Inferior parietal cortex (tissue), 1 donor: Measurements from ENCODE around the gene SPRY2.
"Not testable (repeated sequence)": the region's sequence is repeated elsewhere in the genome, so short reads cannot be mapped to it uniquely, and the experiment has no call there.

ENCODE experiments used
- DNase-seq: peaks from one replicate; pipeline ENCODE4 v3.0.0-alpha.2; 2016; ENCODE audit errors: extremely low spot score

SPRY2 gene, protein sequence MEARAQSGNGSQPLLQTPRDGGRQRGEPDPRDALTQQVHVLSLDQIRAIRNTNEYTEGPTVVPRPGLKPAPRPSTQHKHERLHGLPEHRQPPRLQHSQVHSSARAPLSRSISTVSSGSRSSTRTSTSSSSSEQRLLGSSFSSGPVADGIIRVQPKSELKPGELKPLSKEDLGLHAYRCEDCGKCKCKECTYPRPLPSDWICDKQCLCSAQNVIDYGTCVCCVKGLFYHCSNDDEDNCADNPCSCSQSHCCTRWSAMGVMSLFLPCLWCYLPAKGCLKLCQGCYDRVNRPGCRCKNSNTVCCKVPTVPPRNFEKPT

DNA sequence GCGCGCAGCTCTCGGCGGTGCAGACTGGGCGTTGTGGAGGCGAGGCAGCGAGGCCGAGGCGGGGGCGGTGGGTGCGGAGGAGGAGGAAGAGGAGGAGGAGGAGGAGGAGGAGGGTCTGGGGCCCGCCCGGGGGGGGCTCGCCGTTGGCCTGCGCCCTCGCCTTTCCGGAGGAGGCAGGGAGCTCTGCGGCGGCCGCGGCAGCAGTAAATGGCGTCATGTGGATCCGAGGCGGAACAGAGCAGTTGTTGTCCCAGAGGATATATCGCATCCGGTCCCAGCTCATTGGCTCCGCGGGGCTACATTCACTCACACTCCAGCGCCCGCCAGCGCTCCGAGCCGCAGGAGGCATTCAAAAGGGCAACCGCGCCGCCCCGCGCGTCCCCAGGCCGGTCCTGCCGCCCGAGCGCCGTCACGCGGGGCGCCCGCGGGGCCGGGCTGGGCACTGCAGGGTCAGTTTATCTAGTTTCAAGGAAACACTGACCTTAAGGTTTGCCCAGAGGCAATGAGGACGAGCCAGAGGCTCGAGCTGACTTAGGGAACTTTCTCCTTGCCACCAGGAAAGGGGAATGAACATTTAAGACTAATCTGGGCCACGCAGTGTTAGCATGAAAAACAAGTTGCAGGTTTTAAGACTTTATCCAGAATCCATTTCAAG lies at the start of gene SPRY2:
Gene SPRY2 (minus strand): TSS at position 26 of the 655 bp plus-strand sequence. CDS start 3,421 bp downstream, outside the sequence.
- peak; percentile 90 for DNase-seq

DNA sequence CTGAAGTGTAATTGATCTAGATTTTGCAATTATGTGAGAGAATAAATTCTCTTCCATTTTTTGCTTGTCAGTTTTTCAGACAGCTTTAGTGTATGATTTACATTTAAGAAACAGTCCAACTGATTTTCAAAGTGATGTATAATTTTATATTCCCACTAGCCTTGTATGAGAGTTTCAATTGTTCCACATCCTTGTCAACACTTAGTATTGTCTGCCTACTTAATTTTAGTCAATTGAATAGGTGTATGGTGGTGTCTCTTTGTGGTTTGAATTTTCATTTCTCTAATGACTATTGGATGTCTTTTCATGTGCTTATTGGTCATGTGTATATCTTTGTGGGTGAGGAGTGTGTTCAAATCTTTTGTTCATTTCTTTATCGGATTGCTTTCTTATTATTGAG lies 49.4 kb upstream of the SPRY2 start:
- no peak for DNase-seq

DNA sequence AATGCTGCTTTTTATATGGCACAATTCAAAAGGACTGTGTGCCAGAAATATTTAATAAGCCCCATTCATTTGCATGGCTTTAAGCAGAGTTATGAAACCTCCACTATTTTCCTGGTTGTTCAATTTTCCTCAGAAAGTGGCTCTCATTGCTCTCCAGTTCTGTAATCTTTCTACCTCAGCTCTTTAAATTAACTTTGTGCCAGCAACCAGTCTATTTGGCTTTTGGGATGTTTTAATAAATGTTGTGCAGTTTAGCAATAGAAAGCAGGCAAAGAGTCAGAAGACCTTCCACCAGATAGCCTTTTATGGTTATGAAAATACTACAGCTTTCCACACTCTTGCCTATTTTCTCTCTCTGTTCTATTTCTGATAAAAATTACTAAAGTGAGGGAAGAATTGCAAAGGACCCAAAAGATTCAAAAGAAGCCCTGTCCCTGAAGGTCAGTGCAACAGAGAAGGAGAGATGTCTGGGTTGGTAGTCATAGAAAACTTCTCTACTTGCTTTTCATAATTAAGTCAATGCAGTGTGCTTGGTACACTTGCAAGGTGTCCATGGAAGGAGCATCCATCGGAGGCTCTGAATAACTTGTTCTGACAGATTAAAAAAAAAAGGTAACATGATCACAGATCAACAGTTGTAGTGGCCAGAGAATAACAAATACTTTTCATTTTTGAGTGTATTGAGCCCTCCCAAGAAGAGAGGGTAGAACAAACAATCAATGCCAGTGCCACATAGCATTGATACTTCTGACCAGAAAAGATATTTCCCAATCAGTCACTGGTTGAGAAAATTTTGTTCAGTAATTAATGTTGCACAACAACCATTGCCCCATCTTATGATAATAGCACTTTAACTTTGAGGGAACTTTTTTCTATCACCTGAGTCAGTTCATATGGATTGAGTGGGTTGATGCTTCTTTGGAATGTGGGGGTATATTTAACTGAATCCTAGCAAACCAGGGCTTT lies 48.4 kb upstream of the SPRY2 start:
- no peak for DNase-seq

DNA sequence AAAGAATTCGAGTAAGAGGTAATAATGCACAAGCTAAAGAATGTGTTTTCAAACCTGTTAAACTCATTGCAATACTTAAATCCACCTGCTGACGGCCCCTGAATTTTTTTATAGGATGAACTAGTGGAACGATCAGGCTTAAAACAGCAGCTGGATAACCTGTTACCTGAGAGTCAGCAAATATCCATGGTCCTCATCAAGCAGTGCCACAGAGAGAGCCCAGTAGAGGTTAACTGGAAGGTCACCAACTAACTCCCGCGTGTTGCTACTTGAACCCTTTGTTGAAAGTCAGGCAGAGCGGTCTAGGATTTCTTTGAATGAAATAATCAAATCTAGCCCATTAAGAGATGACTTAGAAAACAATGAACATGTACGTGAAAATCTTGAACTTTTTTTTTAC lies 47.6 kb upstream of the SPRY2 start:
- DNase-seq, result no peak

DNA sequence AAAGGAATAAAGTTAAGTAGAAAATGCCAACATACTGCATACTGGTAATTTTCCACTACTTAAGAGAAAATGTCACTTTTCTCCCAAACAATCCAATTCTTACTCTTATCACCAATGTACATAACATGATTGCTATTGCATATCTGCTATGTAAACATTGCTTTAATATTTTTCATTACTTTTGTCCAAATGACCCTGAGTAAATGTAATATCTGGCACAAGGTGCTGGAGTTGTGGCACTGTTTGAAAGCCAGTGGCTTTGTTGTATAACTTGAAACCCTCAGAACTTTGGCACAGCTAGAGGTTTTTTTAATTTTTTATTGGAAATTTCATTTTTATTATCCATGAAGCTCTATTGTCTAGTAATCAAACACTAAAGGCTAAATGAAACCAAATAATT lies 45.7 kb upstream of the SPRY2 start:
- no peak for DNase-seq

DNA sequence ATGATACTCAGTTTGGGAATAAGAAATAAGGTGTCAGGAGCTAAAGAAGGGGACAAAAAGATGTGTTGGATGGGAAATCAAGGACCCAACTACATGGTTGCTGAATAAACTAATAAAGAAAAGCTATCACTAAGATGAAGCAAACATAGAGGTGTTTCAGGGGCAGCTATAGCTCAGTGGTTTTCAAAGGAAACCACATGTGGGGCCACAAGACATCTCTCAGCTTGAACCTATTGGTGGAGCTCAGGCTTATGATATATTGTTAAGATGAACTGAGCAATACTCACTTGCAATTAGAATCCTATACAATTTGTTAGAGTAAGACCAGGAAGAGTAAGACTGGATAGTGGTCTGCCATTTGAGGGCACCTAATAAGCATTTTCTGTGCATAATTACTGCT lies 45.1 kb upstream of the SPRY2 start:
- DNase-seq, result no peak

DNA sequence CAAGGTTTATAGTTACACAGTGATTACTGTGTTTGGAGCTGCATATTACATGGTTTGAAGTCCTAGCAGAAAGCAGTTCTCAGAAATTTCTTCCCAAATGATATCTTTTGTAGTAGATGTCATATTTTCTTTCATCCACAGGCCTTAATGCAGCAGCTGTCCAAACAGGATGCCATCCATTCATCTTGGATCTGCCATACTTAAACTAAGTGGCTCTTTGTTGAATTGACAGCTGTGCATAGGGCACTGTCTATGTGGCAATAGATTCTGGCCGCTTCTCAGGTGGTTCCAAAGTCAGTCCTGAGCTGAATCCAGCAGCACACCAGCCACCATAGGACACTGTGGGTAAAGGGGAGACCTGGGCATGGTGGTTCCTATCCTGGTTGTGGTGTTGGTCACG lies 41.6 kb upstream of the SPRY2 start:
- DNase-seq, result no peak

DNA sequence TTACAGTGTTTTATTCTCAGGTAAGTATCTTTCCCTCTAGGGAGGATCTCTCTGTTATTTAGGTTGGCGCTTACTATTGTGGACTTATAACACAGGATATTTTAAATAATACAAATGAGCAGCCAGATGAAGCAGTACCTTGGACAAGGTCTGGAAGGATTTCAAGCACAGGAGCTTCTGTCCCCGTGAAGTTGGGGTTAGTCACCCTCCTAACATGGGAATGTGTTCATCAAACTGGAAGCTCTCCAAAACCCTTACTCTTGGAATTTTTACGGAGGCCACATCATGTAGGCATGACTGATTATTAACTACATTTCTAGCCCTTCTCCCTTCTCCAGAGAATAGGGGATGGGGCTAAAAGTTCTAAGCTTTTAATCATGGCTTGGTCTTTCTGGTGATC lies 38.3 kb upstream of the SPRY2 start:
- no peak for DNase-seq

DNA sequence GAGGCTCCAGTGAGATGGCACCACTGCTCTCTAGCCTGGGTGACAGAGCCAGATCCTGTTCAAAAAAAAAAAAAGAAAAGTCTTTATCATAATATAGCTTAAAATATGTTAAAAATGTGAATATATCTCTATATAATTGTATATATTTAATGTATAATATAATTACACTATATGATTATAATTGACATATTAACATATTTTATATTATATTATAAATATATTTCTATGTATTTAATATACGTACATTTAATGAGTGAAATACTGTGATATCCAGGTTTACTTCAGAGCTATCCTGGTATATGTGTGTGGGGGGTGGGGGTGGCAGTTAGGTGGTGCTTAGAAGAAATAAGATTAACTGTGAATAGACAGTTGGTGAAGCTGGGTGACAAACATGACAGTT lies 35.6 kb upstream of the SPRY2 start:
- DNase-seq, result no peak

DNA sequence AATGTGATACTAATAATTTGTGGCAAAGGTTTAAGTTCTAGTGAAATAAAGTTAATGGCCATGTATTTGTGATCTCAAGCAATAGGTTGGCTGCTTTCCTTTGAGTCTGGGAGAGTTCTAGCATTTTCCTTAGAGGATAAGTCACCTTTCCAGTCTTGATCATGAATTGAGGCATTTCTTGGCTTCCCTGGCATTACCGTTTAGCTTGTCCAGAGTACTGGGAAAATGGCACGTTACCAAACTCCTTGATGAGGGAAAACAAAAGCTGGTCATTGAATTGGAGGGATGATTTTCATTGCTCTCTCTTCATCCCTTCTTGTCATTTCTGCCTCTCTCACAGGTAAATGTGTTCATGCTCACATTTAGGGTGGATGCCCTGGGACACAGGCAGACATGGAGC lies 34.0 kb upstream of the SPRY2 start:
- no peak for DNase-seq

DNA sequence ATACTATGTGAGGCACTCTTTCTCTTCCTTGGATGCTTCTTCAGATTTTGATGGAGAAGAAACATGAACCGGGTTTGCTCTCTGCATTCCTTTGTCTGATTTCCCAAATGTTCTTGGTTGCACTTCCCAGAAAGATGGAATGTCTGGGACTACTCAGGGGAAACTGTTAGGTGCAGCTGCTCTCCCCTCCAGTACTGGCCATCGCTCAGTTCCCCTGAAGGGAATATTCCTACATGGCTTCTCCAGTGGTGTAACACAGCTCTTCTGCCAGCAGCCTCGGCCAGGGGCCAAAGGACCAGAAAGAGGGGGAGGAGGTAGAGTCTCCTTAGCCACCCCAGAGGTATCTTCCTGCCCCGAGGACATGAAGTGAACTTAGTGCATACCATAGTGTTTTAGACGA lies 33.5 kb upstream of the SPRY2 start:
- DNase-seq, result no peak

DNA sequence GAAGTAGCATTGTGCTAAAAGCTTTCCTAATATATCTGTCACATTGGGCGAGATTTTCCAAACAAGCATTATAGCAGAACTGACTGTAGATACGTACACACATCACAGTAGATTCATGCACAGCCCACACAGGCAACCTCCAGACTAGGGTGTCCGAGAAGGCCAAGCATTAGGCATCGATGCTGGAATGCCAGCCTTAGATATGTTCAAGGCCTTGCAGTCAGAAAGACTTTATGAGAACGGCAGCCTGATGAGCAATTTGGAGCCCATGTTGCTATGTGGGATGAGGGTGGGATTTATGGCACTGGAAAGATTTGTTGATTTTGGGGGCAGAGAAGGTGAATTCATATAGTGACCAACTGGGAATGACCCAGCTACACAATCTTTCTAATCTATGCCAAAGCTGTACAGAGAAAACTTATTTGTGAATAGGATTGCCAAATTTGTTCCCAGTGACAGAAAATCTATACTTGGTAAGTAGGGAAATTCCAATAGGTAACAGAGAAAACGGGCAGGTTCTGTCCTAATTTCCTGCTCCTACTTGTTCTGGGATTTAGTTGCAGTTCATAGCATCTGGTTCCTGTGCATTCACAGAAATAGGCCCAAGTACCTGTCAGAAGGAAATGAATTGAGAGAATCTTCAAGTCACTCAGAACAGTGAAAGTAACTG lies 31.0 kb upstream of the SPRY2 start:
- DNase-seq, result no peak

DNA sequence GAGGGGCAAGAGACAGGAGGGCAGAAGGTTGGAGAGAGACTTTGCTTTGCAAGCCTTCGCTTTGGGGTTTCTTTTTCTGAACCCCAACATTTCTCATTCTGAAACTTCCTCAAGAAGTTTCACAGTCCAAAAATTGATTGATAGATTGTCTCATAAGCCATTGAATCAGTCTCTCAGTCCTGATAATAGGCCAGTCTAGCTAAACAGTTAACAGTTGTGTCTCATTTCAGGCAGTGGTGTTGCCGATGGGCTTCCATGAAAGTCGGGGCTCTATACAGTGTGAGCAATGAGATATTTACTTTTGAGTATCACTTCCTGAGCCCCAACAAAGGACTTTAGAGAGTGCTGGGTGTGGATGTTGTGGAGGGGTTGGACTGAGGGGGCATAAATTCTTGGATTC lies 26.5 kb upstream of the SPRY2 start:
- no peak for DNase-seq

DNA sequence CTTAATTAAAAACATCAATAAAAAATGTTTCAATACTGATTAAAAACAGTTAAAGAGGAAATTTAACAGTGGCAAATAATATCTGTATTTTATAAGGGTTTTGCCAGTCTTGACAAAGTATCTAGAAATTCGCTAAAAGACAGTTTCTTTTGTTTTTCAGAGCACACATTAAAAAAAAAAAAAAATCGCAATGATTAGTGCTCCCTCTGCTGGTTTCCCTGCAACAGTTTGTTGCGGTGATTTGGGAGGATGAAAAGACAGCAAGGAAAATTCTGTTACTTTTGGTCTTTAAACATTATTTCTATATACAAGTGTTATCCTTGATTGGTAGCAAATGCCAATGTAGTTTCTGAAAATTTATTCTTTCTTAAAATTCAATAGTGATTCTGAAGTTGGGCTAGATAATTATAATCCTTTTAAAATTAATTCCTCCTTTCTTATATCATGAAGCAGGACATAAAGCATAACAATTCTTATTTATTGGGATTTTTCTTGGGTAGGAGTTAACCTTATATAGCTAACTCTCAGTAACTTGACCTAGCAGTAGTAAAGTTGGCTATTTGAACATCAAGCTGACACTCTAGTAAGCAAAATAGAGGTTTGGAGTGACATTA lies 23.1 kb upstream of the SPRY2 start:
- peak; percentile 73 for DNase-seq

DNA sequence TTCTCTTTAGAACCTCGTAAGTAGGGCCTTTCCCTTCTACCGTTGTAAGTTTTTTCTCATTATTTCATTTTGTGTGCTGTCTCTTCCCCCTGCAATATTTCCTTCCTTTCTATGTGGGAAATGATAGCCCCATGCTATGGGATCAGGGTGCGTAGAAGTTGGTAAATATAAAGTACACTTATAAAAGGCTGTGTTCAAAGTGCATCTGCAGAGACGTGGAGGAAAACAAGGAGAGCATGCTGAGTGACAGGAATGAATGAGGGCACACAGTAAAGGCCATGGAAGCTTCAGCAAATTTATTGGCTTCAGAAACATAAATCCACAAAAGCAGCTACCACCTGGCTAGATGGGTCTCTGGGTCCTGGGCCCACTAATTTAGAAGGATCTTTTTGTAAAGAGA lies 21.6 kb upstream of the SPRY2 start:
- no peak for DNase-seq

DNA sequence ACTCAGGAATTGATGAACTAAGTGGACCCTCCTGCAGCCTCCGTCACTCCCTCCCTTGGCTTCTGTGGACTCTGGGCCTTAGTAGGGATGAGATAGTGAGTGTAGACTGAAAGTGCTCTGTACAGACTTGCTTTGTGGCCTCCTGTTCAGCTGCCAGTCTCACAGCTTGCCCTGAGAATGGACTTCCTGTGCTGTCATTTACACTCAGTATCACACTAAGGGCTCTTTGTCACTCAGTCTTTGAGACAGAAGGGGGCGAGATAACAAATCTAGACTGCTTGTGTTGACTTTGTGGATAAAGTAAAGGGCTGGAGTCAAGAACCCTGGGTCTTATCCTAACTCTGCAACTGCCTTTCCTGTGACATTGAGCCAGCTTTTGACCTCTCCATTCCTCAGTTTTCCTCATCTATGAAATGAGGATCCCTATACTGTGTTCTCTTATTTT lies 21.0 kb upstream of the SPRY2 start:
- DNase-seq, result no peak

DNA sequence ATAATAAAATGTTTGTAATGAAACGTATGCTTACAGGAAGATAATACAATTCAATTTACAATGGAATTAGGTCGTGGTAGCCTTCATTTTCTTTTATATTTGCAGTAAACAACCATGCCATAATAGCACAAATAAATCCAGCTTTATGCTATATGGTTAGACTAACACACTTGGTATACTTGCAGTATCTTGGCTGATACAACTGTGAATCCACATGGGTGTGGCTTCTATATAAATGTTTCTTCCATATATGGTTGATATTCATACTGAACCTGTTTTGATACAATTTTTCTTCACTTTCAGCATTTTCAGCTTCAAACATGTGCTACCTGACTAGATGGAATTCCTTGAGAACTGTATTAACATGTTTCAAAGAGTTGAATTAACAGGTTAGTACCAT lies 20.4 kb upstream of the SPRY2 start:
- no peak for DNase-seq

DNA sequence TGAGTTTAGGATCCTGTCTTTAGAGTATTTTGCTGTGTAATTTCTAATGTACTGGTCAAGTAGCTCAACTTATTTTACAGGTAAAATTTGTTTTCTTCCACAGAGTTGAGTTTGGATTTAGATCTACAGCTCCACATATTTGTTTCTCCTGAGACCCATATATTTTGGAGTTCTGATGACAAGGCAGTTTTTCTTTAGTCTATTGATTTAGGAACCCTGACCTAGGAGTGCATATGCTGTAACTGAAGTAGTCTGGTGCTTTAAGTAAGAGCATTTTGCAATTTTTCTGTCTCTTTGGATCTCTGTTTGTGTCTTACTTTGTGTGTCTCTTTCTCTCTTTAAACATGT lies 19.5 kb upstream of the SPRY2 start:
- no peak for DNase-seq

DNA sequence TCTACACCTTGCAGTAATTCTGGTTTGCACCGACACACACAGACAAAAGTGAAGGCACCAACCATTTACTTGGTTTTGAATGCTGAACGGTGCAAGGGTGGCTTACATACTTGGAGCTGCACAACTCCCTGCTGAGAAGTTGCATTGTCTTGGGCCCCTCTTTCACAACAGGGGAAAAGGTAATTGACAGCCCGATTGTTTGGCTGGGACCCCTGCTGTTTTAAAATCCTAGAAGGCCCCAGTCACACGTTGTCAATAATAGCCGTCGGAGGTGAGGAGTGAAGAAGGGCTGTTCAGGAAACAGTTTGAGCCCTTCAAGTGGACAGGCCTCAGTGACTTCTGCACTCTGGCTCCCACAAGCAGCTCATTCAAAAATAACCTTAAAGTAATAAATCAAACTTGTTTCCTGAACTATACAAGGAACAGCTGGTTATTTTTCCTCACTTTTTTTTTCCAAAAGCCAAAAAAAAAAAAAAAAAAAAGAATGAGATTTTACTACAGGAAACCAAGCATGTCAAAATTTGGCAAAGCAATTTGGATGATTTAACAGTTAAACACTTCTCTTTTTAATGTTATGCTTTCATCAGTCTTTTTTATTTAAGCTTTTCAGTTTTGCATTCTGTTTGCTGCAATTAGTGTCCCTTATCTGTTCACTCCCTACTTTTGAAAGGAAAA lies 19.0 kb upstream of the SPRY2 start:
- no peak for DNase-seq

DNA sequence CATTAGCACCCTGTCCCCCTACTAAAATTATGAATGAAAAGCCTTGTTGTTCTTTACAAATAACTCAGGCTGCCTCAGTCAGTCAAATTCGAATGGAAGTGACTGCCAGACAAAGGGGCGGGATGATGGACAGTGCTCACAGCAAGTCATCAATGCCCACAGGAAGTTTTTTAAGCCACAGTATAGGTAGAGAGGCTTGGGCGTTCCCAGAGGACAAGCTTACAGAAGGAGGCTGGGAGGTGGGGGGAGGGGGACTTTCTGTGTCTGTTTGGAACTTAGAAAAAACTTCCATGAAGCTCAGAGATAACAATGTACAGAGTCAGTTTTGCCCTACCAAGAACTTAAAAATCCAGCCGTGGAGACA lies 18.5 kb upstream of the SPRY2 start:
- DNase-seq, result no peak

DNA sequence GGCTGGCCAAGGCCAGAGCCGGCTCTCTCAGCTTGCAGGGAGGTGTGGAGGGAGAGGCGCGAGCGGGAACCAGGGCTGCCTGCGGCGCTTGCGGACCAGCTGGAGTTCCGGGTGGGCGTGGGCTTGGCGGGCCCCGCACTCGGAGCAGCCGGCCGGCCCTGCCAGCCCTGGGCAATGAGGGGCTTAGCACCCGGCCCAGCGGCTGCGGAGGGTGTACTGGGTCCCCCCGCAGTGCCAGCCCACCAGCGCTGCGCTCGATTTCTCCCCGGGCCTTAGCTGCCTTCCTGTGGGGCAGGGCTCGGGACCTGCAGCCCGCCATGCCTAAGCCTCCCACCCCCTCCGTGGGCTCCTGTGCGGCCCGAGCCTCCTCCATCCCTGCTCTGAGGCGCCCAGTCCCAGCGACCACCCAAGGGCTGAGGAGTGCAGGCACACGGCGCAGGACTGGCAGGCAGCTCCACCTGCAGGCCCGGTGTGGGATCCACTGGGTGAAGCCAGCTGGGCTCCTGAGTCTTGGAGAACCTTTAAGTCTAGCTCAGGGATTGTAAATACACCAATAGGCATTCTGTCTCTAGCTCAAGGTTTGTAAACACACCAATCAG lies 14.7 kb upstream of the SPRY2 start:
- DNase-seq, result not testable (repeated sequence)
